Mammary epithelial cell (primary cell): ENCODE measurements around the gene NUP93.

Experiments used
- EZH2 ChIP-seq: IDR thresholded peaks from 2 replicates; pipeline ENCODE4 v1.6.1; 2012; ENCODE audit warnings: low read length, inconsistent platforms, borderline replicate concordance
- TF ChIP-seq, protein P1 (sequence below), 2 donors: IDR thresholded peaks in 1 of 2; conservative IDR thresholded peaks in 1 of 2; 2 replicates each; pipeline ENCODE4 v1.5.1; 2011 to 2012; ENCODE audit warnings: inconsistent platforms in 2 of 2, low read length in 2 of 2, mild to moderate bottlenecking in 2 of 2, control low read depth in 1 of 2, low read depth in 1 of 2; ENCODE audit not compliant: insufficient read depth in 1 of 2; ENCODE audit errors: extremely low read depth in 1 of 2

DNA sequence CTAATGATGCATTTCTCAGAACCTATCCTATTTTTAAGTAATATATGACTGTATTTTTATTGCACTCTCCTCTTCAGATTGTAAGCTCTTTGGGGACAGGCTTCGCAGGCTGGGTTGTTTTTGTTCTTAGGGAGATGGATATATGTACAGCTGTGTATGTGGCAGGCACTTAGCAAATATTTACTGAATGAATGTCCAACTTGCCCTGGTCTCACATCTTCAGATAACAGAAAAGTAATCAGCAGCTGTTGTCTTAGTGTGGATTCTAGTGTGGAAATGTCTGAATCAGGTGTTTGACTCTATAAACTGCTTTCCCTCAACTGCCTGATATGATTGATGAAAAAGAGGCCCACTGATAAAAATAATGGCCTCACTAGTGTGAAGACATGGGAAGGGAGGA lies 88.0 kb downstream of the NUP93 start:
- TF ChIP-seq, protein P1, sequence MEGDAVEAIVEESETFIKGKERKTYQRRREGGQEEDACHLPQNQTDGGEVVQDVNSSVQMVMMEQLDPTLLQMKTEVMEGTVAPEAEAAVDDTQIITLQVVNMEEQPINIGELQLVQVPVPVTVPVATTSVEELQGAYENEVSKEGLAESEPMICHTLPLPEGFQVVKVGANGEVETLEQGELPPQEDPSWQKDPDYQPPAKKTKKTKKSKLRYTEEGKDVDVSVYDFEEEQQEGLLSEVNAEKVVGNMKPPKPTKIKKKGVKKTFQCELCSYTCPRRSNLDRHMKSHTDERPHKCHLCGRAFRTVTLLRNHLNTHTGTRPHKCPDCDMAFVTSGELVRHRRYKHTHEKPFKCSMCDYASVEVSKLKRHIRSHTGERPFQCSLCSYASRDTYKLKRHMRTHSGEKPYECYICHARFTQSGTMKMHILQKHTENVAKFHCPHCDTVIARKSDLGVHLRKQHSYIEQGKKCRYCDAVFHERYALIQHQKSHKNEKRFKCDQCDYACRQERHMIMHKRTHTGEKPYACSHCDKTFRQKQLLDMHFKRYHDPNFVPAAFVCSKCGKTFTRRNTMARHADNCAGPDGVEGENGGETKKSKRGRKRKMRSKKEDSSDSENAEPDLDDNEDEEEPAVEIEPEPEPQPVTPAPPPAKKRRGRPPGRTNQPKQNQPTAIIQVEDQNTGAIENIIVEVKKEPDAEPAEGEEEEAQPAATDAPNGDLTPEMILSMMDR (conservative IDR thresholded peaks at IDR 0.05 in 1 of 2, IDR thresholded peaks at IDR 0.05 in 1 of 2; ENCODE audit: extremely low read depth in 1 of 2, insufficient read depth in 1 of 2, low read depth in 1 of 2, low read length in 2 of 2) = no peak
- TF ChIP-seq EZH2 = no peak
